Omental fat pad (tissue), 4 donors: ENCODE results near the gene ECHS1. TPM values are rescaled to one million over a fixed set of nuclear protein-coding genes. Genes with fewer than 3 reads are reported as not detected.

Experiments used
- ATAC-seq: fragments of 150-250 bp; one replicate; pipeline ENCODE4 v1.9.1; 2016; ENCODE audit warnings: mild to moderate bottlenecking, moderate library complexity; ENCODE audit not compliant: low FRiP score
- DNase-seq: peaks from one replicate; pipeline ENCODE4 v3.0.0-alpha.2; 2019; ENCODE audit warnings: low spot score
- CTCF ChIP-seq, 3 donors: fragments of 450-650 bp; IDR thresholded peaks; one replicate each; pipeline ENCODE4 v1.5.1; 2016 to 2017; ENCODE audit warnings: antibody characterized with exemption in 3 of 3, mild to moderate bottlenecking in 3 of 3, moderate library complexity in 2 of 3
- total RNA-seq, 4 donors: library from RNA; depleted of rRNA; stranded (reverse); fragments of >200 nt; gene quantifications; one replicate each; pipeline ENCODE4 v1.1.0, GENCODE V29; 2016

ECHS1 gene
- 100 to 1,000 TPM in 3 of 4 donors, 10 to 100 TPM in 1; 96.0 to 197 (median 138) TPM for total RNA-seq

GRCh38 chr10:133373174-133374090 lies at the start of gene ECHS1:
Gene ECHS1, minus strand, starts transcription at chr10:133373354. Its CDS starts 21 bp downstream, at chr10:133373333.
- no peak for TF ChIP-seq CTCF (IDR thresholded peaks at IDR 0.05)
- peak; percentile 98 for ATAC-seq
- DNase-seq: peak; percentile 94

GRCh38 chr10:133422223-133422806 lies 49.2 kb upstream of the ECHS1 start:
- TF ChIP-seq CTCF (IDR thresholded peaks at IDR 0.05): no peak
- ATAC-seq (no peak), DNase-seq (no peak)

GRCh38 chr10:133421336-133422222 lies 48.4 kb upstream of the ECHS1 start:
- TF ChIP-seq CTCF (IDR thresholded peaks at IDR 0.05): no peak
- ATAC-seq (no peak), DNase-seq (no peak)

- DNase-seq (no peak), ATAC-seq (no peak)
- TF ChIP-seq CTCF (IDR thresholded peaks at IDR 0.05): no peak
These were observed 47.4 kb upstream of the ECHS1 start for GRCh38 chr10:133420579-133420978.

- no peak for DNase-seq
- ATAC-seq: no peak
- no peak for TF ChIP-seq CTCF (IDR thresholded peaks at IDR 0.05)
These were observed 46.9 kb upstream of the ECHS1 start for GRCh38 chr10:133420028-133420427.

- DNase-seq: no peak
- ATAC-seq: no peak
- no peak for TF ChIP-seq CTCF (IDR thresholded peaks at IDR 0.05)
These were observed 46.2 kb upstream of the ECHS1 start for GRCh38 chr10:133419211-133419950.
